Omental fat pad (tissue), 4 donors: ENCODE measurements around the gene INPP4B. TPM values are rescaled to one million over a fixed set of nuclear protein-coding genes. Genes with fewer than 3 reads are reported as not detected.
"Not testable (repeated sequence)": the region's sequence is repeated elsewhere in the genome, so short reads cannot be mapped to it uniquely, and the experiment has no call there.

Experiments used
- ATAC-seq: fragments of 150-250 bp; one replicate; pipeline ENCODE4 v1.9.1; 2016; ENCODE audit warnings: mild to moderate bottlenecking, moderate library complexity; ENCODE audit not compliant: low FRiP score
- DNase-seq: peaks from one replicate; pipeline ENCODE4 v3.0.0-alpha.2; 2019; ENCODE audit warnings: low spot score
- CTCF ChIP-seq, 3 donors: fragments of 450-650 bp; IDR thresholded peaks; one replicate each; pipeline ENCODE4 v1.5.1; 2016 to 2017; ENCODE audit warnings: antibody characterized with exemption in 3 of 3, mild to moderate bottlenecking in 3 of 3, moderate library complexity in 2 of 3
- total RNA-seq, 4 donors: library from RNA; depleted of rRNA; stranded (reverse); fragments of >200 nt; gene quantifications; one replicate each; pipeline ENCODE4 v1.1.0, GENCODE V29; 2016

The INPP4B gene
- total RNA-seq, 4 donors from 2014 or later: 6.6 to 54.2 (median 14.2) TPM

GRCh38 chr4:142091085-142091513 lies 755.0 kb downstream of the INPP4B start:
- ATAC-seq (peak; percentile 78), DNase-seq (no peak)
- TF ChIP-seq CTCF (IDR thresholded peaks at IDR 0.05): no peak

- ATAC-seq (no peak), DNase-seq (no peak)
- no peak for TF ChIP-seq CTCF (IDR thresholded peaks at IDR 0.05)
These were observed 757.2 kb downstream of the INPP4B start for GRCh38 chr4:142088906-142089305.

- no peak for ATAC-seq
- no peak for TF ChIP-seq CTCF (IDR thresholded peaks at IDR 0.05)
These were observed 760.4 kb downstream of the INPP4B start for GRCh38 chr4:142085513-142086292.

GRCh38 chr4:142083264-142083663 lies 762.8 kb downstream of the INPP4B start:
- no peak for TF ChIP-seq CTCF (IDR thresholded peaks at IDR 0.05)
- no peak for ATAC-seq
- DNase-seq: no peak

More at GRCh38 chr4:142085513-142086292, 760.4 kb downstream of the INPP4B start:
- DNase-seq: no peak

- TF ChIP-seq CTCF (IDR thresholded peaks at IDR 0.05): no peak
- ATAC-seq (no peak), DNase-seq (no peak)
These were observed 765.1 kb downstream of the INPP4B start for GRCh38 chr4:142081025-142081424.

- DNase-seq (no peak), ATAC-seq (no peak)
- TF ChIP-seq CTCF (IDR thresholded peaks at IDR 0.05): no peak
These were observed 766.1 kb downstream of the INPP4B start for GRCh38 chr4:142079959-142080358.

GRCh38 chr4:142077048-142077447 lies 769.1 kb downstream of the INPP4B start:
- ATAC-seq: no peak
- no peak for TF ChIP-seq CTCF (IDR thresholded peaks at IDR 0.05)

GRCh38 chr4:142068304-142068703 lies 777.8 kb downstream of the INPP4B start:
- ATAC-seq, DNase-seq: not testable (repeated sequence)

More at GRCh38 chr4:142077048-142077447, 769.1 kb downstream of the INPP4B start:
- no peak for DNase-seq

GRCh38 chr4:142066562-142066961 lies 779.5 kb downstream of the INPP4B start:
- not testable (repeated sequence) for DNase-seq, ATAC-seq
